IPS-11a (cell line): Measurements from ENCODE around the gene TJP3.
"Not testable (repeated sequence)": the region's sequence is repeated elsewhere in the genome, so short reads cannot be mapped to it uniquely, and the experiment has no call there.

Experiments used
- H3K4me3 ChIP-seq: one replicate; pipeline ENCODE4 v1.5.1; 2013; ENCODE audit warnings: low read depth, low read length, control low read depth

TJP3 gene, protein sequence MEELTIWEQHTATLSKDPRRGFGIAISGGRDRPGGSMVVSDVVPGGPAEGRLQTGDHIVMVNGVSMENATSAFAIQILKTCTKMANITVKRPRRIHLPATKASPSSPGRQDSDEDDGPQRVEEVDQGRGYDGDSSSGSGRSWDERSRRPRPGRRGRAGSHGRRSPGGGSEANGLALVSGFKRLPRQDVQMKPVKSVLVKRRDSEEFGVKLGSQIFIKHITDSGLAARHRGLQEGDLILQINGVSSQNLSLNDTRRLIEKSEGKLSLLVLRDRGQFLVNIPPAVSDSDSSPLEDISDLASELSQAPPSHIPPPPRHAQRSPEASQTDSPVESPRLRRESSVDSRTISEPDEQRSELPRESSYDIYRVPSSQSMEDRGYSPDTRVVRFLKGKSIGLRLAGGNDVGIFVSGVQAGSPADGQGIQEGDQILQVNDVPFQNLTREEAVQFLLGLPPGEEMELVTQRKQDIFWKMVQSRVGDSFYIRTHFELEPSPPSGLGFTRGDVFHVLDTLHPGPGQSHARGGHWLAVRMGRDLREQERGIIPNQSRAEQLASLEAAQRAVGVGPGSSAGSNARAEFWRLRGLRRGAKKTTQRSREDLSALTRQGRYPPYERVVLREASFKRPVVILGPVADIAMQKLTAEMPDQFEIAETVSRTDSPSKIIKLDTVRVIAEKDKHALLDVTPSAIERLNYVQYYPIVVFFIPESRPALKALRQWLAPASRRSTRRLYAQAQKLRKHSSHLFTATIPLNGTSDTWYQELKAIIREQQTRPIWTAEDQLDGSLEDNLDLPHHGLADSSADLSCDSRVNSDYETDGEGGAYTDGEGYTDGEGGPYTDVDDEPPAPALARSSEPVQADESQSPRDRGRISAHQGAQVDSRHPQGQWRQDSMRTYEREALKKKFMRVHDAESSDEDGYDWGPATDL

DNA sequence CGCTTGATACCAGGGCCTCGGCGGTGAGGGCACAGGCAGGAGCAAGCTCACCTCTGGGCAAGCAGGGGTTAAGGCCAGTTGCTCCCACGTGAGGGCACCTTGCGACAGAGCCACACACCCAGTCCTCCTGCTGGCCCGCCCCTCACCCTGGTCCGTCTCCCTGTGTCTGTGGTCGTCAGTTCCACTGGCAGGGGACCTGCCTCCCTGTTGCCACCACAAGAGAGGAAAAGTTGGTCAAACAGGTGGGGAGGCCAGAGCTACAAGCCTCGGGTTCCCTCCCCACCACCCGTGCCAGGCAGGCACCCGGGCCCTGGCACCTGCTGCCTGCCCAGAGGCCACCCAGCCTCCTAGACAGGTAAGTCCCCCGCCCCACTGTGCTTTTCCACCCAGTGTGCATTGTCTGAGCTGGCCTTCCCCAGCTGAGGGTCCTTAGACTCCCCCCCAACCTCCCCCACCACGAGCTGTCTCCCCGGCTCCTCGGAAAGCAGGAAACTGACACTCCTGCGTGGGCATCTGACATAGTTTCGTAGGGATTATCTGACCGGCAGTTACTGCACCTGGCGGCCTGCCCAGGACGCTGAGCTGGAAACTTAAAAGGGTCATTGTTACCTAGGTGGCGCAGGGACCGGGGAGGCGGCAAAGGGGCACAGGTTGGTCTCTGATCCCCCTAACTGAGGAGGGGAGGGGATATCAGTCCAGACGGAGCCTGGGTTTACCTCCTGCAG, at the start of gene TJP3:
Gene TJP3, plus strand, starts transcription at position 178 of the 725 bp plus-strand sequence. CDS start 20,049 bp downstream, outside the sequence.
- no peak within 1 kb of the TSS for H3K4me3 ChIP-seq

DNA sequence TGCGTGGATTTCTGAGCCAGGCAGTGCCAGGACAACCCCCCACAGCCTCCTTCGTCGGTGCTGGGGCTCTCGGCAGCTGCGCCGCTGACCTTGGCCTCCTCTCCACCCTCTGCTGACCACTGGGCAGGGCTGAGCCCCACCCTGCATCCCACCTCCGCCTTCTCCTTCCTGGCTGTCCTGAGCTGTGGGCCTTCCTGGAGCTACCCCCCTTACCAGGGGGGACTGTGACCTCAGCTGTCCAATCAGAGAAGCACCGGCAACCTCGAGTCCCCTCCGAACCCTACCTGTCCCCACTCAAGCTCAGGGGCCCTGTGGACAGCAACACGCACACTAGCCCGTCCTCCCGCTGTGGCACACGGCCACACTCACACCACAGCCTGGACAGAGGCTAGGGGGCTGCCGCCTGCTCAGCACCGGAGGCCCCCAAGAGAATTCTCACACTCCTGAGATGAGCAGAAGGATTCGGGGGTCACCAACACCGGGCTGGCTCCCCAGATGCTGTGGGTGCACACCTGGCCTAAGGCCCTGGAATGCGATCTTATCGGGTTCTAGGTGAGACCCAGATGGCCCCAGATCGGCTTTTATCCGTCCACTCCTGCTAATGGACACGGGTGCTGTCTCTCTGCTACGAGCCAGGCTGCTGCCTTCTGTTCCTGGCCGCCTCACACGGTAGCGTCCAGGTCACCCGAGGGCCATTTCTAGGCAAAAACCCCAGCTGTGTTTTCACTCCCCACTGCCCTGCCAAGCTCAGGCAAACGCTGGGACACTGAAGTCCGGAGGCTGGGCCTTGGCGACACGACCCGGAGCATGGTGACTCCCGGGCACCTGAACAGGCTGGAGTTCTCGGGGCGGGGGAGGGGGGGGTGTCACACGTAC, 49.1 kb upstream of the TJP3 start:
- H3K4me3 ChIP-seq: no peak overlapping the region

DNA sequence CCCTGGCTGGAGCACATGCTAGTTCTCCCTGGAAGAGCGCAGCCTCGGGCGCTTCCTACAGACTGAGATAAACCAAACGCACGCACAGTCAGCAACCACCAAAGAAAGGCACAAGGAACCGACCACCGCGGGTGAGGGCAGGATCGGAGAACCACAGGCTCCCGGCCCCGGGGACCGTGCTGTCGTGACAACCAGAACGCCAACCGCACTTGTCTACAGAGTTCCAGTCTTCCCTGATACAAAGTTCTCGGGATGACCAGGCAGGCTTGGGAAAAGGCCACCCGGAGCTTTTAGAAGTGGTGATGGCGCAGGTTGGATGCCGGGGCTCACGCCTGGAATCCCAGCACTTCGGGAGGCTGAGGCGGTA, 48.5 kb upstream of the TJP3 start:
- no peak overlapping the region for H3K4me3 ChIP-seq

DNA sequence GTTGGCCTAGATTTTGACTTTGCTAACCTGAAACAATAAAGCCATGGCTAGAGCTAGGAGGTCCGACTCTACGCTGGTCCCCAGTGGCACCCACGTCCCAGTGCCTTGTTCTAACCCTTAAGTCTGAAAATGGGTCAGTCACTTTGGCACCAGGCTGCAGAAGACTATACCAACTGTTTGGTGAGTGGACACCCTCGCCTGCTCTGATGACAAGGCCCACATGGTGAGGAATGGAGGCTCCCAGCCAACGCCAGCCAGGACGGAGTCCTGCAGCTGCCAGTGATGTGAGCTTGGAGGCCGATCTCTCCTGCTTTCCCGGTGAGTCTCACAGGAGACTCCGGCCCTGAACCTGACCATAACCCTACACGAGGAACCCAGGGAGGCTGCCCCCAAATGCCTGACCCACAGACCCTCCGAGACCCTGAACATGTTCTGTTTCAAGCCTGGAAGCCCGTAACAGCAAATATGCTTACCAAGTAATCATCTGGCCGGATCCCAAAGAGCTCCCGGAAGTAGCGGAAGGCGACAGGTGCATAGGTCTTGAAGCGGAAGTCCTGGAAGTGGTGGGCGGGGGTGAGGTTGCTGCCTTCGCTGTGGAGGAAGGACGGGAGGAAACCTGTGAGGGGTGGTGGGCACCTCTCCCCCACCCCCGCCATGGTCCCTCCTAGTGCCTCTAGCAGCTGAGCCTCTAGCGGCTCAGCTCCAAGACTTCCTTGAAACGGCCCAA, 47.5 kb upstream of the TJP3 start:
- no peak overlapping the region for H3K4me3 ChIP-seq

DNA sequence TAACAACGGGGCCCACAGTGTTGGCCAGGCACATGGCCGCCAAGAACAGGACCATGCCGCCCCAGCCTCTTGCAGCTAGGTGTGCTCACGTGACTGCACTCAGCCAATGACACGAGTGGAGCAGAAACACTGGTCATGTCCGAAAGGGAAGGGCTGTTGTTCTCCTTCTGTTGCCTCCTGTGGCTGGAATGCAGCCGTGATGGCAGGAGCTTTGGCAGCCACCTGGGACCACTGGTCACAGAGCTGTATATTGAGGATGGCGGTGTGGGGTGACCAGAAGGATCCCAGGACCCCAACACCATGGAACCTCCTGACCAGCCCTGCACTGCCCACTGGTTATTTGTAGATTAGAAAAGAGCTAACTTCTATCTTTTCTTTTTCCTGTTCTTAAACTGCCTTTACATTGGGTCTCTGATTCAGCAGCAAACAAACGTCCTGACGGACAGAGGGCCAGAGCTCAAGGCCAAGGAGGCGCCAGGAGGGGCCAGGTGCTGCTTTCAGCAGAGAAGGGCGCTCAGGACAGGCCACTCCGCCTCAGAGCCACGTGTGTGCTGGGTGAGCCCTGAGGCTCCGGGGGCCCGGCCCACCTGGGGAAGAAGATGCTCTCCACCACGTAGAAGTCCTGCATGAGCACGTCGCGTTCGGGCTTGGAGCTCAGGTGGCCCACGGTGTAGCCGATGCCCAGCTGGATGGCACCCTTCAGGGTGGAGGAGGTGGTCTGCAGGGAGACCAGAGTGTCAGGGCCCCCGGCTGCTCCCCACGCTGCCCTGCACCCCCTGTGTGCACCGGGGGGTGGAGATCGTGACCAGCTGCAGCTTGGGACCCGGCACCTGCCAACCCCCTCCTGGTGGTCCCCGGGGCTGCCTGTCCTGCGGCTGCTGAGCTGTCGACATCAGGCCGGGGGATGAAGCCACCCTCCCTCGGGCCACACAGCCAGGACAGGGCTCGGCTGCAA, 46.6 kb upstream of the TJP3 start:
- H3K4me3 ChIP-seq: no peak overlapping the region

DNA sequence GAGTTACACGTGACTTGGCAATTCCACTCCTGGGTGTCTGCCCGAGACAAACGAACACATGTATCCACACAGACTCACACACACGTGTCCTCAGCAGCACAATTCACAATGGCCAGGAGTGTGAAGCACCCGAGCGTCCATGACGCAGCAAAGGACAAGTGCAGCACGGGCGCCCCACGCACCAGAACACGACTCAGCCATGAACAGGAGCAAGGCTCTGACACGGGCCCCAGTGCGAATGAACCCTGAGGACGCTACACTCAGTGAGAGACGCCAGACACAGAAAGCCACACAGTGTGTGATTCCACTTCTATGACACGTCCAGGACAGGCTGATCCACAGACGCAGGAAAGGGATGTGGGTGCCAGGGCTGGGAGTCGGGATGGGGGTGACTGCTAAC, 44.3 kb upstream of the TJP3 start:
- H3K4me3 ChIP-seq: no peak overlapping the region

DNA sequence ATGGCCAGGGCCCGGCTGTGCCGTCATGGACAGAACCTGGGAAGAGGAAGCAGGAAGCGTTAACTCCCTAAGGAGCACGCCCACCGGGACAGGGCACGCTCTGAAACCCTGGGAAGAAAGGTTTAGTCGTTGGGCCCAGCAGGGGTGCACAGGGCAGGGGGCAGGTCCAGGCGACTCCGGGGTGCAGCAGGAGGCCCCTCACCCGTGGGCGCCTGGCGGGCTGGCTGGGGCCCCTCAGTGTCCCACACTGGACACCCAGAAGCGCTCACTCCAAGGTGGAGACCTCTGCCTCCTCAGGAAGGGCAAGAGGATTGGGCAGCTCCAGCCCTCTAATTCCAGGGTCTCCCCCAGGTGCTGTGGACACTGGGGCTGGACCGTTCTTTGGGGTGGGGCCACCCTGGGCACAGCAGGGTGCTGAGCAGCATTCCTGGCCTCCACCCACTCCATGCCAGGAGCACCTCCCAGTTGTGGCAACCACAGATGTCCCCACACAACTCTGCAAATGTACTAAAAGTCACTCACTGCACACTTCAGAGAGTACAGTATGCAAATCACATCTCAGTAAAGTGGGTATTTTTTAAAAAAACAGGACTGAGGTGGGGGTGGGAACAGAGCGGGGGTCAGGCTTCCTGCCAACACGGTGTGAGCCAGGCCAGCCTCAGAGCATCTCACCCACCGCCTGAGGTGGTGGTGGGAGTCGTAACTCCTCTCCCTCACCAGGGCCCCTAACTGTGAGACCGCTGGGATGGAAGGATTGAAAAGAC, 43.1 kb upstream of the TJP3 start:
- H3K4me3 ChIP-seq: no peak overlapping the region

DNA sequence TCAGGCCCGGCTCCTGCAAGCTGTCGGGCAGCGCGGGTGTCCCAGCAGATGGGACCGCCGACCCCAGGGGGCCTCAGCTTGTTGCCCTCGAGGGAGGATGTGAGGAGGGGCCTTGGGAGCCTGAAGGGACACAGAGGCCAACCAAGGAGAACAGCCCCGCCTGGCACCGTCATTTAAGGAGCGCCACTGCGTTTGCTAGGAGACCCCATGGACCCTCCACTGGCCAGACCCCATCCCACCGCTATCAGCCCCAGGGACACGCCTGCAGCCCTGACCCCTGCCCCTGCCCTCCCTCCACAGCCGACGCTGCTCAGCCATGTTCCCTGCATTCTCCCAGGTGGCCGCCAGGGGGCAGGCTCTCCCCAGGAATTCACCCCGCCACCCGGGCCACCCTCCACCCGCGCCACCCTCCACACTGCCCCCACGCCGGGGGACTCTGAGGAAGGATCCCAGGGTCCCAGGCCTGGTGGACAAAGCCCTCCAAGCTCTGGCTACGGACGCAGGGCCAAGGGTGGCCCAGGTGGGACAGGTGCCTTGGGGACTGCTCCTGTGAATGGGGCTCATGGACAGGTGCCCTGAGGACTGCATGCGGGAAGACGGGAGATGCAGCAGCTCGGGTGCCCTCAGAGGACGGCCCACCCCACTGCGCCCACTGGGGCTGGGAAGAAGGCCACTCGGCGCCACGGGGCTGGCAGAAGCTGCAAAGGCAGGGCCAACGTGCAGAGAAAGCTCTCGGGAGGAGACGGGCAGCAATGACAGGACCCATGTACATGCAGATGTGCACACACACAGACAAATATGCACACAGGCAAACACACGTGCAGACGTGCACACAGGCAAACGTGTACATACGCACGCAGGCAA, 42.3 kb upstream of the TJP3 start:
- no peak overlapping the region for H3K4me3 ChIP-seq

DNA sequence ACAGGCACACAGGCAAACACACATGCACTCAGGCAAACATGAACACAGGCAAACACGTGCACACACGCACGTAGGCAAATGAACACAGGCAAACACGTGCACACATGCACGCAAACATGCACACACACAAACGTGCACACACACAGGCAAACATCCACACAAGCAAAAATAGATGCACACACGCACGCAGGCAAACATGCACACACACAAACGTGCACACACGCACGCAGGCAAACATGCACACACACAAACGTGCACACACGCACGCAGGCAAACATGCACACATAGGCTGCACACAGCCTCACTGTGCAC, 41.7 kb upstream of the TJP3 start:
- not testable (repeated sequence) for H3K4me3 ChIP-seq

DNA sequence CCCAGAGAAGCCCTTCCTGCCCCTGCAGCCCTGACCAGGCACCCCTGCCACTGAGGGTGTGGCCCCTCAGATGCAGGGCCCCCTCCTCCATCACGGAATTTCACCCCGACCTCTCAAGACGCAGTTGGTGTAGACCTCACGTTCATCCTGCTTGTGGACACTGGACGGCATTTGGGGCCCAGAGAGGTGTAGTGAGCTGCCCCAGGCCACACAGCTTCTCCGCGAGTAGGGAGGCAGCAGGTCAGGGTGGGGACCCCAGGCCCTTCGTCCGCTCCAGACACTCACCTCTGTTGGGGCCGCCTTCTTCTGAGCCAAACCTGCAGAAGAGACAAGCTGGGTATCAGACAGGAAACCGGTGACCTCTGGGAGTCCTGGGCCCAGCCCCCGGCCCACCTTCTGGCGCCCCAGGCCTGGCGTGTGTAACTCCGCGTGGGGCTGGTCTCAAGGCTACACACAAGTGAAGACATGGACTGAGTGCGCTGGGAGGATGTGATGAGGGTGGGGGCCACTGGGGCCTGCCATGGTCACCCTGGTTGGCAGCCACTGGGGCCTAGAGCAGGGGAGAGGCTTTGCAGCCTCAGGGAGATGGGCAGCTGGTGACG, 41.0 kb upstream of the TJP3 start:
- H3K4me3 ChIP-seq: no peak overlapping the region

DNA sequence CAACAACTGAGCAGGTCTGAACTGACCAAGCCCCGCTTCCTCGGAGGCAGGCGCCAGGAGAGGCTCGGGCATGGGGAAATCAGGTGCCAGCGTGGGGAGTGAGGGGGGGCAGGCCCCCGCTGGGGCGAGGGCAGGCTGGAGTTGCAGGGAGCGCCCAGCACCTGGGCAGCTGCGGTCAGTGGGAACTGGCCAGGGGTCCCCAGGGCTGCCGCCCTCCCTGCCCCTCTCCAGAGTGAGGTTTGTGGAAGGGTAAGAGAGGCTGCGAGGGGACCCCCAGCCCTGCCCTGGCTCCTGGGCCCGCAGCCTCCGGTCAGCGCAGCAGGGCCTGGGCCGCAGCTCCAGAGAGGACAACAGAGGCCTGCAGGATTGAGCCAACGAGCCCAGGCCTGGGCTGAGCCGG, 40.4 kb upstream of the TJP3 start:
- no peak overlapping the region for H3K4me3 ChIP-seq

DNA sequence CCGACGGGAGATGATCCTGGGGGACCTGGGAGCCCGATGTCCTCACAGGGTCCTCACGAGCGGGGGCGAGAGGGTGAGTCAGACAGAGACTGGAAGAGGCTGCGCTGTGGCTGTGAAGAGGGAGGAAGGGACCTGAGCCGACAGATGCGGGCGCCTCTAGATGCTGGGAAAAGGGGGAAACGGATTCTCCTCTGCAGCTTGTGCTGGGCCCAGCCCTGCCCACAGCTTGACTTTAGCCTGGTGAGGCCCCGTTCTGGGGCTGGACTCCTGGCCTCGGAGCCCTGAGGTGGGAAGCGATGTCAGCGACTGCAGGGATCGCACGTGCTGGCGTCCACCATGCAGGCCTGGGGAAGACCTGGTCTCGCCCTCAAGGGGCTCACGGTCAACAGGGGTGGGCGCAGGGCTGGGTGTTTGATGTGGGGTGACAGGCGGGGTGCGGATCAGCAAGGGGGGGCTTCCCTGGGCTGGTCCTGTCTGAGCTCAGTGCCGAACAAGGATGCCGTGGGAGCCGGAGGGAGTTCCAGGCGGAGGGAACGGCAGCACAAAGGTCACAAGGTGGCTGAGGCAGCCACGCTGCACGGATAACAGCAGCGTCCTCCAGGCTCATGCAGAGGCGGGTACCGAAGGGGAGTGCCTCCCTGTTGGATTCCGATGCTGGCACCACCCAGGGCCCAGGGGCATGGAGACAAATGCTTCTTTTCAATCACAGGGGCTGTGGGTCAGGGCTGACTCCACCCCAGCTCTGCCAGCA, 39.7 kb upstream of the TJP3 start:
- H3K4me3 ChIP-seq: no peak overlapping the region

DNA sequence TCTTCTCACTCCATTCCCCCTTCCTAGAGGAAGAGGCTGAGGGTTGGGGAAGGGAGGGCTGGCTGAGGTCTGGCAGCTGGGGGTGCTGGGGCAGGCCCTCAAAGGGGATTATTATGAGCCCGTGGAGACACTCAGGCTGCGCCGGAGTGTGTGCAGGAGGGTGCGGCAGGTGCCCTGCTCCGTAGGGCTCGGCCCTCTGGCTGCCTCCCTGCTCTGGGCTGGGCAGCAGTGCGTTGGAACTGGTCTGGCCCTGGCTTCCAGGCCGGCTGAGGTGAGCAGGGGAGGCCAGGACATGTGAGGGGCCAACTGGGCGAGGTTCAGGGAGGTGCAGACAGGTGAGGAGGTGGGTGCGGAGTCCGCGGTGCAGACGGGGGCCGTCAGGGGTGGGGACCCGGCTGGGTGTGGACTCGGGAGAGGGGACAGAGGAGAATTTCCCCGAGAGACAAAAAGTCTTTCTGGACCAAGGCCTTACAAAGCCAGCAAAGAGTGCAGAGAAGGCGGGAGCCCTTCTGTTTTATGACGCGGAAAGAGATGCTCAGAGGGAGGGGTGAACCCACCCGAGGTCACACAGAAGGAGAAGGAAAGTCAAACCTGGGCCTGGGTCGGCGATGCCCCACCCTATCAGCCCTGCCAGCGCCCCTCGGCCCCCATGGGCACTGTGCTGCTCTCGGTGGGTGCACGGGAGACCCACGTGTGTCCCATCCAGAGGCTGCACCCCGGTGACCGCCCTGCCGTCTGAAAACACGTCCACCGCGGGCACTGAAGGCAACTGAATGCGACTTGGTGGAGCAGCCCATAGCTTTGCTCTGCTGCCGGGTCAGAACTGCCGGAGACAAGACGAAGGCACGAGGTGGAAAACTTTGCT, 38.9 kb upstream of the TJP3 start:
- no peak overlapping the region for H3K4me3 ChIP-seq

DNA sequence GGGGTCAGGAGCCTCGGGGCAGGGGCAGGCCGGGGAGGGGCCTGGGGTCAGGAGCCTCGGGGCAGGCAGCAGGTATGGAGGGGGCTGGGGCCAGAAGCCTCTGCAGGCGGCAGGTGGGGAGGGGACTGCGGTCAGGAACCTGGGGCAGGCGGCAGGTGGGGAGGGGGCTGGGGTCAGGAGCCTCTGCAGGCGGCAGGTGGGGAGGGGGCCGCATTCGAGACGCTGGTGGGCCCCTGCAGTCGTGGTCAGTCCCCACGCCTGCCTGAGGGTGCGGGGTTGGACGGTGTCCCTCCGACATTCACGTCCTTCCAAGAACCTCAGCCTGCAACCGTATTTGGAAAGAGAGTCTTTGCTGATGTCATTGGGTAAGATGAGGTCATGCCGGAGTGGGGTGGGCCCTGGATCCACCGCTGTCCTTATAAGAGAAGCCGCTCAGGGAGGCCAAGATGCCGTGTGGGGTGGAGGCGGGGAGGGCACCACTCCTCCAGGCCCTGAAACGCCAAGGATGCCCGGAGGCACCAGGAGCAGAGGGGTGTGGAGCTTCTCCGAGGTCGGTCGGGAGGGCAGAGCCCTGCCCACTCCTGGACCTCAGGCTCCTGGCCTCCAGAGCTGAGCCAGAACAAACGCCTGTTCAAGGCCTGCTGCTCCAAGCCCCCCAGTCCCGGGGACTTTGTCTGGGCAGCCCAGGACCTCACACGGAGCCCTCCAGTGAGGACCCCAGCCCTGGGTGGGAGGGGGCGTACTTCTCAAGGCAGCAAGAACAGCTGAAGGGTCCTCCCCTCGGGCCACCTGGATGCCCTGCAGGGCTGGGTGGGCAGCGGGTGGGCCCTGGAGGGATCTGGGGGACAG, 38.0 kb upstream of the TJP3 start:
- H3K4me3 ChIP-seq: no peak overlapping the region
